Measurements from ENCODE around the gene TMEM156.

GRCh38 chr4:38983291-38983690 lies 48.9 kb downstream of the TMEM156 start:
- TF ChIP-seq CTCF (IDR thresholded peaks at IDR 0.05) (no peak), POLR2A (IDR thresholded peaks at IDR 0.05) (no peak)
